Glutamatergic neuron (in vitro differentiated cells): Measurements from ENCODE around the gene CDIPT. TPM values are rescaled to one million over a fixed set of nuclear protein-coding genes. Genes with fewer than 3 reads are reported as not detected.

Experiments used
- DNase-seq: peaks from one replicate; pipeline ENCODE4 v3.0.0; 2022
- H3K27ac Mint-ChIP-seq: one replicate; pipeline ENCODE4 v1.8.0; 2020; ENCODE audit warnings: mild to moderate bottlenecking, mixed read lengths, inconsistent platforms; ENCODE audit not compliant: unreplicated experiment
- H3K27me3 Mint-ChIP-seq: one replicate; pipeline ENCODE4 v1.8.0; 2020; ENCODE audit warnings: mild to moderate bottlenecking, moderate library complexity, mixed read lengths, inconsistent platforms; ENCODE audit not compliant: unreplicated experiment
- H3K36me3 Mint-ChIP-seq: one replicate; pipeline ENCODE4 v1.8.0; 2020; ENCODE audit warnings: mild to moderate bottlenecking, mixed read lengths, inconsistent platforms; ENCODE audit not compliant: unreplicated experiment
- H3K4me1 Mint-ChIP-seq: one replicate; pipeline ENCODE4 v1.8.0; 2020; ENCODE audit warnings: mild to moderate bottlenecking, low read depth, mixed read lengths, inconsistent platforms; ENCODE audit not compliant: unreplicated experiment
- H3K4me3 Mint-ChIP-seq: one replicate; pipeline ENCODE4 v1.8.0; 2020; ENCODE audit warnings: mild to moderate bottlenecking, mixed read lengths, inconsistent platforms; ENCODE audit not compliant: unreplicated experiment
- H3K9me3 Mint-ChIP-seq: one replicate; pipeline ENCODE4 v1.8.0; 2020; ENCODE audit warnings: mild to moderate bottlenecking, moderate library complexity, mixed read lengths, inconsistent platforms; ENCODE audit not compliant: unreplicated experiment
- total RNA-seq: library from RNA; stranded (reverse); fragmentation: NEBNext Ultra II Directional; extraction: Animal tissue kit (Norgen Biotek cat#: 25700); gene quantifications from one replicate; pipeline ENCODE4 v1.2.1, GENCODE V29; 2021; ENCODE audit not compliant: unreplicated experiment
- TF ChIP-seq, protein P1 (sequence below): fragments of 200-600 bp; sonication (generic); IDR thresholded peaks from one replicate; pipeline ENCODE4 v1.5.0; 2021; ENCODE audit not compliant: partially characterized antibody, unreplicated experiment

Gene CDIPT
- total RNA-seq, 1 donor from 2014 or later, result 71.0 TPM

DNA sequence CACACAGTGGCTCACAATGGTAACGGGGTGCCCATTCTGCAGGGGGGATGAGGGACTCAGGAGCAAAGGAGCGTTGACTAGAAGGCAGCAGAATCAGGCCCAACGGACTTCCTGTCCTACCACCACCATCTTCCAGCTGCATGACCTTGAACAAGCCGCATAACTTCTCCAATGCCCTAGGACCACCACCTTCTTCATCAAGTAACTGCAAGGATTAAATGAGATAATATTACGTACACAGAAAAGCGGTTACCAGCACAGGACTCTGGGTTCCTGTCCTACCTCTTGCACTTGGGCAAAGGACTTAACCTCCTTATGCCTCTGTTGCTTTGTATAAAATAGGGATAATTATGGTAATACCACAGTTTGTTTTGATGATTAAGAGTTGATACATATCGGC is 41.9 kb upstream of the CDIPT start:
- Mint-ChIP-seq H3K27me3 (peaks cover 7% of the 10 kb centered on the region), H3K4me1 (peaks cover 8% of the 10 kb centered on the region), H3K36me3 (no peaks in the 10 kb centered on the region), H3K4me3 (no peak overlapping the region), H3K9me3 (peaks cover 9% of the 10 kb centered on the region), H3K27ac (no peak overlapping the region)
- TF ChIP-seq, protein P1, sequence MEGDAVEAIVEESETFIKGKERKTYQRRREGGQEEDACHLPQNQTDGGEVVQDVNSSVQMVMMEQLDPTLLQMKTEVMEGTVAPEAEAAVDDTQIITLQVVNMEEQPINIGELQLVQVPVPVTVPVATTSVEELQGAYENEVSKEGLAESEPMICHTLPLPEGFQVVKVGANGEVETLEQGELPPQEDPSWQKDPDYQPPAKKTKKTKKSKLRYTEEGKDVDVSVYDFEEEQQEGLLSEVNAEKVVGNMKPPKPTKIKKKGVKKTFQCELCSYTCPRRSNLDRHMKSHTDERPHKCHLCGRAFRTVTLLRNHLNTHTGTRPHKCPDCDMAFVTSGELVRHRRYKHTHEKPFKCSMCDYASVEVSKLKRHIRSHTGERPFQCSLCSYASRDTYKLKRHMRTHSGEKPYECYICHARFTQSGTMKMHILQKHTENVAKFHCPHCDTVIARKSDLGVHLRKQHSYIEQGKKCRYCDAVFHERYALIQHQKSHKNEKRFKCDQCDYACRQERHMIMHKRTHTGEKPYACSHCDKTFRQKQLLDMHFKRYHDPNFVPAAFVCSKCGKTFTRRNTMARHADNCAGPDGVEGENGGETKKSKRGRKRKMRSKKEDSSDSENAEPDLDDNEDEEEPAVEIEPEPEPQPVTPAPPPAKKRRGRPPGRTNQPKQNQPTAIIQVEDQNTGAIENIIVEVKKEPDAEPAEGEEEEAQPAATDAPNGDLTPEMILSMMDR, result no peak
- no peak for DNase-seq

DNA sequence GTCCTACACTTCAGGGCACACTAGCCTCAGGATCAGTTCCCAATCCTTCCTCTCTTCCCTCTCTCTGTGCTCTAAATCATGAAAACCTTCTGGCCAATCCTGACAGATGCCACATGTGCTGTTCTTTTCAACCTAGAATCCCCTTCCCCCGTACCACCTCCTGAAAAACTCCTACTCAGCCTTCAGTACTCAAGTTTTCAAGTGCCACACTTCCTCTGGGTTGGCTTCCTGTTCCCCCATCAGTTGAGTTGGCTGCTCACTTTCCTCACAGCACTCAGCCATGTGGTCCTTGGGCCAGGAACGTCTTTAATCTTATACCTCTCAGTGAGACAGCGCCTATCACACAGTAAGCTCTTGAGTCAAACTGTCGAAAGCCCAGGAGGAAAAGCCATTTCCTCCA is 40.6 kb upstream of the CDIPT start:
- Mint-ChIP-seq H3K4me1 (peaks cover 9% of the 10 kb centered on the region), H3K36me3 (no peaks in the 10 kb centered on the region), H3K27me3 (peaks cover 7% of the 10 kb centered on the region), H3K27ac (no peak overlapping the region), H3K9me3 (peaks cover 9% of the 10 kb centered on the region), H3K4me3 (peak overlapping the region; percentile 53)
- no peak for DNase-seq
- TF ChIP-seq, protein P1, result no peak

DNA sequence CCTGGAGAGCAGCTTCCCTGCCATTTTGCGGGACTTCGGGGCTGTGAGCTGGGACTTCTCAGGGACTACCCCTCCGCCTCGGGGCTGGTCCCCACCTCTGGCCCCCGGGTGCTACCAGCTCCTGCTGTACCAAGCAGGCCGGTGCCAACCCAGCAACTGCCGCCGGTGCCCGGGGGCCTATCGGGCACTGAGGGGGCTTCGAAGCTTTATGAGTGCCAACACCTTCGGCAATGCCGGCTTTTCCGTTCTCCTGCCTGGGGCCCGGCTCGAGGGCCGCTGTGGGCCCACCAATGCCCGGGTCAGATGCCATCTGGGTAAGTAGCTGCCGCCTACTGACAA is 38.5 kb upstream of the CDIPT start:
- DNase-seq, result no peak
- Mint-ChIP-seq H3K9me3 (peaks cover 14% of the 10 kb centered on the region), H3K27ac (peak overlapping the region; percentile 44), H3K4me1 (peaks cover 19% of the 10 kb centered on the region), H3K27me3 (peaks cover 10% of the 10 kb centered on the region), H3K4me3 (peak overlapping the region; percentile 85), H3K36me3 (peaks cover 4% of the 10 kb centered on the region)
- TF ChIP-seq, protein P1, result no peak

DNA sequence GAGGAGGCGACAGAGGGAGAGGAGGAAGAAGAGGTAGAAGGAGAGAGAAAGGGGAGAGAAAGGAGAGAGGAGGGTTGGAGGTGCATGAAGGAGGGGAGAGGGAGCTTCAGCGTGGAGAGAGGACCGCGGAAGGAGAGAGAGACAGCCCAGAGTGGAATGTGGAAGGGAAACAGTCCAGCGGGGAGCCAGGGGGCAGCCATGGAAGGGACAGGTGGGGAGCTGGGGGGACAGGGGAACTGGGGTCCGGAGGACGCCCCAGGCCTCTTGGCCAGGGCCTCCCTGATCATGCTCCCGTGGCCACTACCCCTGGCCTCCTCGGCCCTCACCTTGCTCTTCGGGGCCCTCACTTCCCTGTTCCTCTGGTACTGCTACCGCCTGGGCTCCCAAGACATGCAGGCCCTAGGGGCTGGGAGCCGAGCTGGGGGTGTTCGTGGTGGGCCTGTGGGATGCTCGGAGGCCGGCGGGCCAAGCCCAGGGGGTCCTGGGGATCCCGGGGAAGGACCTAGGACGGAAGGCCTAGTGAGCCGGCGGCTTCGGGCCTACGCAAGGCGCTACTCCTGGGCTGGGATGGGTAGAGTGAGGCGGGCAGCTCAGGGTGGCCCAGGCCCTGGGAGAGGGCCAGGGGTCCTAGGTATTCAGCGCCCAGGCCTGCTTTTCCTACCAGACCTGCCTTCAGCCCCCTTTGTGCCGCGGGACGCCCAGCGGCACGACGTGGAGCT is 38.0 kb upstream of the CDIPT start:
- Mint-ChIP-seq H3K27me3 (peaks cover 7% of the 10 kb centered on the region), H3K4me1 (peaks cover 21% of the 10 kb centered on the region), H3K27ac (peak overlapping the region; percentile 96), H3K4me3 (peak overlapping the region; percentile 92), H3K9me3 (peaks cover 14% of the 10 kb centered on the region), H3K36me3 (peaks cover 4% of the 10 kb centered on the region)
- TF ChIP-seq, protein P1, result no peak
- DNase-seq, result no peak

DNA sequence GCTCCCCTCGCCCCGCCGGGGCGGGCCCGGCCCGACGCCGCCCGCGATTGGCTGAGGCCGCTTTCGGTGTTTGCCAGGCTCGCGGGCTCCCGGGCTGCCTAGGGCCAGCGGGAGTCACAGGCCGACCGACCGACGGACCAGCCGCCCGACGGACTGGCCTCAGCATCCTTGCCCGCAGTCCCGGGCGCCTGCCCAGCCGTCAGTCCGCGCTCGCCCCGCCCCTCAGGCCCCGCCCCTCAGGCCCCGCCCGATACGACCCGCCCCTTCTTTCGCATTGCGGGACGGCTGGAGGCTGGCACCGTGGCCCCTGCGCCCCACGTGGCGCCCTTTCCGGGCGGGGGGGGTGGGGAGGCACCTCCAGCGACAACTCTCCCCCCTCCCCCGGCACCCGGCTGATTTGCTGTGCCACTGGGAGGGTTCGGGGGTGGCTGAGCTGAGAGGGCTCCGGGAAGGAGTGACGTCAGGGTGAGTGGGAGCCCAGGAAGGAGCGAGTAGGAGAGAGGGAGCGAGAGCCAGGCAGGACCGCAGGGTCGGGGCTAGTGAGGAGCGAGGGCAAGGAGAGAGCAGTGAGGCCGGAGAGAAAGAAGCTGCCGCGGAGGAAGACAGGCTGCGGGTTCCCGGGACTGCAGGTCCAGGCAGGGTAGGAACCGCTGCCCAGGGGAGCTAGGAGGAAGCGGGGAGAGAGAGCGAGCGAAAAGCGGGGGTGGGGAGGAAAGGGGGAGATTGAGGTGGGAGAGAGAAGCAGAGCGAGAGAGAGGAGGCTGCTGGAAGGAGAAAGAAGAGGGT is 37.3 kb upstream of the CDIPT start, which contains the start of gene ASPHD1:
ASPHD1 (plus strand) TSS at position 387 of the 786 bp plus-strand sequence. CDS start 484 bp downstream, outside the sequence.
- TF ChIP-seq, protein P1, result no peak
- Mint-ChIP-seq H3K9me3 (peaks cover 14% of the 10 kb centered on the region), H3K27me3 (peaks cover 7% of the 10 kb centered on the region), H3K4me3 (peak within 1 kb of the TSS; percentile 99), H3K4me1 (peaks cover 21% of the 10 kb centered on the region), H3K27ac (peak within 1 kb of the TSS; percentile 96), H3K36me3 (peaks cover 4% of the 10 kb centered on the region)
- DNase-seq, result peak; percentile 83
